ENCODE results near the gene LDLRAP1.
"Not testable (repeated sequence)": the region's sequence is repeated elsewhere in the genome, so short reads cannot be mapped to it uniquely, and the experiment has no call there.

The LDLRAP1 gene

DNA sequence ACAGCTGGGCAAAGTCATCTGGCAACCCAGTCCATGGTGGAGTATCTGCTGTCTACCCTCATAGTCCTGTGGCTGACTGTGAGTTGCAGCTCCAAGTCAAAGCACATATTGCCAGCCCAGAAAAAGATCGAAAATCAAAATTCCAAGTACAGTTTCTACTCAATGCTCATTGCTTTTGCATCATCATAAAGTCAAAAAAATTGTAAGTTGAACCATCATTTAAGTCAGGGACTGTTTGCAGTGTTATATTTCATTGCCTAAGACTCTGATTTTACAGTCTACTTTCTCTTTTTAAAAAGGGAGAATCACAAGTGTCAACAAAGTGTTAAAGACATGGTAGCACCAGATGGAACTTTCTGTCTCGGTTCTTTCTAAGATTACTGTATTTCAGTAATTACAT lies 50.5 kb downstream of the LDLRAP1 start:
- Histone ChIP-seq H3K4me1 (ENCODE audit: control insufficient read depth, insufficient read depth, low read length) (peaks cover 15% of the 10 kb centered on the region), H3K4me3 (ENCODE audit: low read length in 2 of 2) (no peak overlapping the region), H3K9ac (ENCODE audit: low read length in 2 of 2) (no peak overlapping the region), H3K27ac (ENCODE audit: low read length) (no peak overlapping the region), H3K36me3 (ENCODE audit: control insufficient read depth in 2 of 2, insufficient read depth in 2 of 2, low read length in 2 of 2) (no peaks in the 10 kb centered on the region), H3K9me3 (ENCODE audit: control insufficient read depth in 2 of 2, low read length in 2 of 2) (no peaks in the 10 kb centered on the region), H3K27me3 (ENCODE audit: control insufficient read depth in 1 of 2, insufficient read depth in 2 of 2, low read length in 2 of 2) (no peaks in the 10 kb centered on the region)

DNA sequence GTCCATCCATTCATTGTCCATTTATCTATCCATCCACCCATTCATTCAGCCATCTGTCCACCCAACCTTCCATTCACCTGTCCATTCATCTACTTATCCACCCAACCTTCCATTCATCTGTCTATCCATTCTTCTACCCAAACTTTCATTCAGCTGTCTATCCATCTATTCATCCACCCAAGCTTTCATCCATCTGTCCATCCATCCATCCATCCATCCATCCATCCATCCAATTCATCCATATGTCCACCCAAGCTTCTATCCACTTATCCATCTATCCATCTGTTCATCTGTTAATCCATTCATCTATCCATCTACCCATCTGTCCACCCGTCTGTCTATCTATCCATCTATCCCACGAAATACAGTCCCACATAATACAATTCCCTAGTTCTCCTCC lies 51.6 kb downstream of the LDLRAP1 start:
- peaks cover 11% of the 10 kb centered on the region for H3K4me1 ChIP-seq (ENCODE audit: control insufficient read depth, insufficient read depth, low read length)
- no peaks in the 10 kb centered on the region for H3K36me3 ChIP-seq (ENCODE audit: control insufficient read depth in 2 of 2, insufficient read depth in 2 of 2, low read length in 2 of 2)
- no peaks in the 10 kb centered on the region for H3K9me3 ChIP-seq (ENCODE audit: control insufficient read depth in 2 of 2, low read length in 2 of 2)
- no peak overlapping the region for H3K27ac ChIP-seq (ENCODE audit: low read length)
- H3K9ac ChIP-seq (ENCODE audit: low read length in 2 of 2): no peak overlapping the region
- no peaks in the 10 kb centered on the region for H3K27me3 ChIP-seq (ENCODE audit: control insufficient read depth in 1 of 2, insufficient read depth in 2 of 2, low read length in 2 of 2)
- H3K4me3 ChIP-seq (ENCODE audit: low read length in 2 of 2): no peak overlapping the region

DNA sequence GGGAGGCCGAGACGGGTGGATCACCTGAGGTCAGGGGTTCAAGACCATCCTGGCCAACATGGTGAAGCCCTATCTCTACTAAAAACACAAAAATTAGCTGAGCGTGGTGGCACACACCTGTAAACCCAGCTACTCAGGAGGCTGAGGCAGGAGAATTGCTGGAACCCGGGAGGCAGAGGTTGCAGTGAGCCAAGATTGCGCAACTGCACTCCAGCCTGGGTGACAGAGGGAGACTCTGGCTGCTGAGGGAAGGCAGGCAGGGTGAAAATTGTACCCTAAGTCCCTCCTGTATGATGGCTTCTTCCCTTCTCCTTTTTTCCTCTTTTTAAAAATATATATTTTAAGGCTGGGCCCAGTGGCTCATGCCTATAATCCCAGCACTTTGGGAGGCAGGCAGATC lies 53.2 kb downstream of the LDLRAP1 start:
- not testable (repeated sequence) for H3K36me3 ChIP-seq (ENCODE audit: control insufficient read depth in 2 of 2, insufficient read depth in 2 of 2, low read length in 2 of 2); H3K4me1 ChIP-seq (ENCODE audit: control insufficient read depth, insufficient read depth, low read length); H3K4me3 ChIP-seq (ENCODE audit: low read length in 2 of 2); H3K27me3 ChIP-seq (ENCODE audit: control insufficient read depth in 1 of 2, insufficient read depth in 2 of 2, low read length in 2 of 2); H3K9me3 ChIP-seq (ENCODE audit: control insufficient read depth in 2 of 2, low read length in 2 of 2); H3K9ac ChIP-seq (ENCODE audit: low read length in 2 of 2); H3K27ac ChIP-seq (ENCODE audit: low read length)

DNA sequence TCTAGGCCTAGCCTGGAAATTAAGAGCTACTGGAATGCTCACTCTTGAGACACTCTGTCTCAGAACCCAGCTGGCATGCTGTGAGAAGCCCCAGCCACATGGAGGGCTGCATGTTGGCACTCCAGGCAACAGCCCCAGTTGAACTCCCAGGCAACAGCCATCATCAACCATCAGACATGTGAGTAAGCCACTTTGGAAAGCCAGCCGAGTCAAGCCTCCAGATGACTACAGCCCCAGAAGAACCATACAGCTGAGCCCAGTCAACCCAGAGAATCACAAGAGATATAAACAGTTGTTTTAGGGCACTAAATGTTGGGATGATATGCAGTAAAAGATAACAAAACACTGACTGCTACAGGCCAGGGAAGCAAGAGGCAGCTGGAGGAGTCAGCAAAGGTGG lies 55.5 kb downstream of the LDLRAP1 start:
- Histone ChIP-seq H3K27me3 (ENCODE audit: control insufficient read depth in 1 of 2, insufficient read depth in 2 of 2, low read length in 2 of 2) (no peaks in the 10 kb centered on the region), H3K9ac (ENCODE audit: low read length in 2 of 2) (no peak overlapping the region), H3K4me3 (ENCODE audit: low read length in 2 of 2) (no peak overlapping the region), H3K9me3 (ENCODE audit: control insufficient read depth in 2 of 2, low read length in 2 of 2) (no peaks in the 10 kb centered on the region), H3K36me3 (ENCODE audit: control insufficient read depth in 2 of 2, insufficient read depth in 2 of 2, low read length in 2 of 2) (no peaks in the 10 kb centered on the region), H3K27ac (ENCODE audit: low read length) (no peak overlapping the region), H3K4me1 (ENCODE audit: control insufficient read depth, insufficient read depth, low read length) (no peaks in the 10 kb centered on the region)

DNA sequence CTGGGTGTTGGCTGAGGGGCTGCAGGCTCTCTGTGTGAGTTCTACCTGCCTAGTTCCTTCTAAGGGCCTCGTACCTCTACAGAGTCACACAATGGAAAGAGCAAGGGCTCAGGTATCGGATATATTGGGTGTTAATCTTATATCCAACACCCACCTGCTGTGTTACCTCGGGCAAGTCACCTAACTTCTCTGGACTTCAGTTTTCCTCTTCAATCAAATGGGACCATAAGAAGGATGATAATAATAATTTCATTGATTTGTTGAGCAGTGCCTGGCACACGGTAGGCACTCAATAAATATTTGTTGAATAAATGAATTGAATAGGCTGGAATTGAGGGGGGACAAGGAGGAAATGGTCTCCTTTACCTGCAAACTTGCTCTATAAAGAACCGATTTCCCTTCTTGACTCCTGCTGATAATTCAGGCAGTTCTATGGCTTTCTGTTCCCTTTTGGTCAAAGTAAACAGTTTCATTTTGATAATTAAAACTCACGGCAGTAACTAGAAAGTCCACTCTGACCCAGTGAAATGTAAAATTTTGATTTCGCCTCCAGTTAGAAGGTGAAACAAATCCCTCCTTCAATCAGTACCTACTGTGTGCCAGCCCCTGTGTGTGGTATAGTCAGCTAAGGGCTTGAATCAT lies 56.7 kb downstream of the LDLRAP1 start:
- no peaks in the 10 kb centered on the region for H3K4me1 ChIP-seq (ENCODE audit: control insufficient read depth, insufficient read depth, low read length)
- no peak overlapping the region for H3K9ac ChIP-seq (ENCODE audit: low read length in 2 of 2)
- no peak overlapping the region for H3K4me3 ChIP-seq (ENCODE audit: low read length in 2 of 2)
- H3K27ac ChIP-seq (ENCODE audit: low read length): no peak overlapping the region
- H3K27me3 ChIP-seq (ENCODE audit: control insufficient read depth in 1 of 2, insufficient read depth in 2 of 2, low read length in 2 of 2): no peaks in the 10 kb centered on the region
- H3K9me3 ChIP-seq (ENCODE audit: control insufficient read depth in 2 of 2, low read length in 2 of 2): no peaks in the 10 kb centered on the region
- H3K36me3 ChIP-seq (ENCODE audit: control insufficient read depth in 2 of 2, insufficient read depth in 2 of 2, low read length in 2 of 2): no peaks in the 10 kb centered on the region

DNA sequence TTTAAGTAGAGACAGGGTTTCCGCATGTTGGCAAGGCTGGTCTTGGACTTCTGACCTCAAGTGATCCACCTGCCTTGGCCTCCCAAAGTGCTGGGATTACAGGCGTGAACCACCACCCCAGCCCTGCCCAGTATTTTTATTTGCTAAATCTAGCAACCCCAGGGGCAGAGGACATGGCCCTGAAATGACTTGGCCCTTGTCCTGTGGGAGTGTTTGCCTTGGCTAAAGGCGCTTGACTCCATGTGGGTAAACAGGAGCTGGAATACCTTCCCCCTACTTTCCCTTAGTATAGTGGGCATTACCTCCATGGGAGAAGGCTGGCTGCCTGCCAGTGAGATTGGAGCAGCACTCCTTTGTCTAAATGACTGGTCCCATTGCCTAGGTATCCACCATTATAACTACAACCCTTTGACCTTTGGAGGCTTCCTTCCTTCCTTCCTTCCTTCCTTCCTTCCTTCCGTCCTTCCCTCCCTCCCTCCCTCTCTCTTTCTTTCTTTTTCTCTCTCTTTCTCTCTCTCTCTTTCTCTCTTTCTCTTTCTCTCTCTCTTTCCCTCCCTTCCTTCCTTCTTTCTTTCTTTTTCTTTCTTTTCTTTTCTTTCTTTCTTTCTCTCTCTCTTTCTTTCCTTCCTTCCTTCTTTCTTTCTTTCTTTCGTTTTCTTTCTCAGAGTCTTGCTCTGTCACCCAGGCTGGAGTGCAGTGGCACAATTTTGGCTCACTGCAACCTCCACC lies 57.7 kb downstream of the LDLRAP1 start:
- H3K27ac ChIP-seq (ENCODE audit: low read length); H3K4me3 ChIP-seq (ENCODE audit: low read length in 2 of 2); H3K36me3 ChIP-seq (ENCODE audit: control insufficient read depth in 2 of 2, insufficient read depth in 2 of 2, low read length in 2 of 2); H3K4me1 ChIP-seq (ENCODE audit: control insufficient read depth, insufficient read depth, low read length); H3K9ac ChIP-seq (ENCODE audit: low read length in 2 of 2); H3K9me3 ChIP-seq (ENCODE audit: control insufficient read depth in 2 of 2, low read length in 2 of 2); H3K27me3 ChIP-seq (ENCODE audit: control insufficient read depth in 1 of 2, insufficient read depth in 2 of 2, low read length in 2 of 2): not testable (repeated sequence)

DNA sequence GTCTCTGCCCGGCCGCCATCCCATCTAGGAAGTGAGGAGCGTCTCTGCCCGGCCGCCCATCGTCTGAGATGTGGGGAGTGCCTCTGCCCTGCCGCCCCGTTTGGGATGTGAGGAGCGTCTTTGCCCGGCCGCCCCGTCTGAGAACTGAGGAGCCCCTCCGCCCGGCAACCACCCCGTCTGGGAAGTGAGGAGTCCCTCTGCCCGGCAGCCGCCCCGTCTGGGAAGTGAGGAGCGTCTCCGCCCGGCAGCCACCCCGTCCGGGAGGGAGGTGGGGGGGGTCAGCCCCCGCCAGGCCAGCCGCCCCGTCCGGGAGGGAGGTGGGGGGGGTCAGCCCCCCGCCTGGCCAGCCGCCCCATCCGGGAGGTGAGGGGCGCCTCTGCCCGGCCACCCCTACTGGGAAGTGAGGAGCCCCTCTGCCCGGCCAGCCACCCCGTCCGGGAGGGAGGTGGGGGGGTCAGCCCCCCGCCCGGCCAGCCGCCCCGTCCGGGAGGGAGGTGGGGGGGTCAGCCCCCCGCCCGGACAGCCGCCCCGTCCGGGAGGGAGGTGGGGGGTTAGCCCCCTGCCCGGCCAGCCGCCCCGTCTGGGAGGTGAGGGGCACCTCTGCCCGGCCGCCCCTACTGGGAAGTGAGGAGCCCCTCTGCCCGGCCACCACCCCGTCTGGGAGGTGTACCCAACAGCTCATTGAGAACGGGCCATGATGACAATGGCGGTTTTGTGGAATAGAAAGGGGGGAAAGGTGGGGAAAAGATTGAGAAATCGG lies 60.6 kb downstream of the LDLRAP1 start:
- not testable (repeated sequence) for H3K36me3 ChIP-seq (ENCODE audit: control insufficient read depth in 2 of 2, insufficient read depth in 2 of 2, low read length in 2 of 2); H3K9ac ChIP-seq (ENCODE audit: low read length in 2 of 2)

DNA sequence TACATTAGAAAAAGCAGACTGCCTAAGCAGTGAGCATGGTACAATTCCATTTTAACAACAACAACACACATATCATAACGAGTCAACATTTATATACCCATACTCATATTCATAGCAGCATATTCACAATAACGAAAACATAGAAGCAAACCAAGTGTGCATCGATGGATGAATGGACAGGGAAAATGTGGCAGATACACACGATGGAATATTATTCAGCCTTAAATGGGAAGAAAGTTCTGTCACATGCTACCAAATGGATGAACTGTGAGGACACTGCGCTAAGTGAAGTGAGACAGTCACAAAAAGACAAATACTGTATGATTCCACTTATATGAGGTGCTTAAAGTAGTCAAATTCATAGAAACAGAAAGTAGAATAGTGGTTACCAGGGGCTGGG lies 63.7 kb downstream of the LDLRAP1 start:
- H3K36me3 ChIP-seq (ENCODE audit: control insufficient read depth in 2 of 2, insufficient read depth in 2 of 2, low read length in 2 of 2): no peaks in the 10 kb centered on the region
- no peaks in the 10 kb centered on the region for H3K27me3 ChIP-seq (ENCODE audit: control insufficient read depth in 1 of 2, insufficient read depth in 2 of 2, low read length in 2 of 2)
- H3K27ac ChIP-seq (ENCODE audit: low read length): no peak overlapping the region
- peaks cover 15% of the 10 kb centered on the region for H3K4me1 ChIP-seq (ENCODE audit: control insufficient read depth, insufficient read depth, low read length)
- no peaks in the 10 kb centered on the region for H3K9me3 ChIP-seq (ENCODE audit: control insufficient read depth in 2 of 2, low read length in 2 of 2)
- H3K9ac ChIP-seq (ENCODE audit: low read length in 2 of 2): no peak overlapping the region
- H3K4me3 ChIP-seq (ENCODE audit: low read length in 2 of 2): no peak overlapping the region

More for the DNA sequence above, 60.6 kb downstream of the LDLRAP1 start:
- not testable (repeated sequence) for H3K27me3 ChIP-seq (ENCODE audit: control insufficient read depth in 1 of 2, insufficient read depth in 2 of 2, low read length in 2 of 2); H3K9me3 ChIP-seq (ENCODE audit: control insufficient read depth in 2 of 2, low read length in 2 of 2); H3K4me3 ChIP-seq (ENCODE audit: low read length in 2 of 2); H3K27ac ChIP-seq (ENCODE audit: low read length); H3K4me1 ChIP-seq (ENCODE audit: control insufficient read depth, insufficient read depth, low read length)

DNA sequence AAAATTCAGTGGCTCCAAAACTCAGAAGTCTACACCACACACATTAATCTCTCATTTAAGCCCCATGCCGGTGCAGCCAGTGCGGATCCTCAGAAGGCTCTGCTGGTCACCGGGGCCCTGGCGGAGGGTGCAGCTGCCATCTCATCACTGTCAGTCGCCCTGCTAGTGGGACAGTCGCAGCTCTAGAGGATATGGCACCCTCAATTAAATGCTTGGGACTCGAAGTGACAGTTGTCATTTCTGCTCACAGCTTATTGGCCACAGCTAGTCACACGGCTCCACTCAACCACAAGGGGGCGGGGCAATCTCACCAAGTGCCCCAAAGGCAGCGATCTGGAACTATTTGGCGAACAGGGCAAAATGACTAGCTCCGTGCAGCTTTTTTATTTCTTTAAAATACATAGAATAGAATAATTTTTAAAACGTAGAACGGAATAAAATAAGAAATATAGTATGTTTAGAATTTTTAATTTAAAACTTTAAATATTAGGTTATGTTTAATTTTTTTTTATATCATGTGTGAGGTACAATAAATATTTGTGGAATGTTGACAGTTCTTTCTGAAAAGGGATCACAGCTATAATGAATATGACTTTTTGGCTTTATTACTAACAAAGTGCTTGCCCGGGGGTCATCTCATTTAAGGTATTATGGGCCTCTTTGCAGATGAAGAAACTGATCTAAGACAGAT lies 65.2 kb downstream of the LDLRAP1 start:
- no peak overlapping the region for H3K27ac ChIP-seq (ENCODE audit: low read length)
- H3K36me3 ChIP-seq (ENCODE audit: control insufficient read depth in 2 of 2, insufficient read depth in 2 of 2, low read length in 2 of 2): no peaks in the 10 kb centered on the region
- no peak overlapping the region for H3K9ac ChIP-seq (ENCODE audit: low read length in 2 of 2)
- H3K27me3 ChIP-seq (ENCODE audit: control insufficient read depth in 1 of 2, insufficient read depth in 2 of 2, low read length in 2 of 2): no peaks in the 10 kb centered on the region
- peaks cover 15% of the 10 kb centered on the region for H3K4me1 ChIP-seq (ENCODE audit: control insufficient read depth, insufficient read depth, low read length)
- no peaks in the 10 kb centered on the region for H3K9me3 ChIP-seq (ENCODE audit: control insufficient read depth in 2 of 2, low read length in 2 of 2)
- peak overlapping the region in 1 of 2 donors; percentile 67 for H3K4me3 ChIP-seq (ENCODE audit: low read length in 2 of 2)

DNA sequence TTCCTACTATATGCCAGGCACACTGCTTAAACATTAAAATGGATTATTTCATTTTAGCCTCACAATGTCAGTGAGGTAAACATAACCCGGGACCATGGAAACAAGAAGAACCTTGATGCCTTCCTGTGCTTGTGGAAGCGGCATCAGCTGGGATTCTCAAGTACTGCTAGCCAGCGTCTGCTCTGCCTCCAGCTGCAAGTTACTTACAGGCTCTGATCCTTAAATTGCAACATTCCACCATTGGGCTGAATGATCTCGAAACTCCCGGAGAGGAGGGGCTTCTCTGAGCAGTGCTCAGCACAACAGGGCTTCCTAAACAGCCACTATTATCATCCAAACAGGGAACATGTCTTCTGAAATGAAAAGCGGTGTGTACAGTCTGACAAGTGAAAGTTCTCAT lies 66.5 kb downstream of the LDLRAP1 start:
- Histone ChIP-seq H3K27me3 (ENCODE audit: control insufficient read depth in 1 of 2, insufficient read depth in 2 of 2, low read length in 2 of 2) (no peaks in the 10 kb centered on the region), H3K4me3 (ENCODE audit: low read length in 2 of 2) (no peak overlapping the region), H3K36me3 (ENCODE audit: control insufficient read depth in 2 of 2, insufficient read depth in 2 of 2, low read length in 2 of 2) (no peaks in the 10 kb centered on the region), H3K4me1 (ENCODE audit: control insufficient read depth, insufficient read depth, low read length) (peaks cover 15% of the 10 kb centered on the region), H3K27ac (ENCODE audit: low read length) (no peak overlapping the region), H3K9me3 (ENCODE audit: control insufficient read depth in 2 of 2, low read length in 2 of 2) (no peaks in the 10 kb centered on the region), H3K9ac (ENCODE audit: low read length in 2 of 2) (peak overlapping the region in 1 of 2 donors; percentile 42)
